Measurements from ENCODE around the gene ALKBH5.

- TF ChIP-seq GATA3 (IDR thresholded peaks at IDR 0.05; ENCODE audit: low read depth, low read length) (no peak), GATA2 (IDR thresholded peaks at IDR 0.05; ENCODE audit: low read depth, low read length) (no peak)
Observed at GRCh38 chr17:18250259-18250658, 66.6 kb downstream of the ALKBH5 start.

All from SH-SY5Y (cell line).